H9 (cell line): Measurements from ENCODE around the gene TSPAN3. TPM values are rescaled to one million over a fixed set of nuclear protein-coding genes. Genes with fewer than 3 reads are reported as not detected.
A peak's percentile ranks its signal among the peaks of the same experiment; 100 is the strongest.

ENCODE experiments used
- DNase-seq: peaks from one replicate; pipeline ENCODE4 v3.0.0-alpha.2; 2017
- H2AFZ ChIP-seq: one replicate; pipeline ENCODE4 v1.6.1; 2013; ENCODE audit warnings: mild to moderate bottlenecking, low read length, control low read depth, moderate library complexity
- H2AK5ac ChIP-seq: 2 replicates; pipeline ENCODE4 v1.6.1; 2013; ENCODE audit warnings: low read length, control low read depth, mixed read lengths; ENCODE audit not compliant: insufficient read length
- H2BK120ac ChIP-seq: one replicate; pipeline ENCODE4 v1.6.1; 2013; ENCODE audit warnings: low read depth, mild to moderate bottlenecking, low read length, control low read depth, inconsistent platforms; ENCODE audit not compliant: poor library complexity, severe bottlenecking
- H2BK12ac ChIP-seq: 2 replicates; pipeline ENCODE4 v1.6.1; 2013; ENCODE audit warnings: low read length, control low read depth, mixed read lengths, low read depth; ENCODE audit not compliant: insufficient read length
- H2BK15ac ChIP-seq: 2 replicates; pipeline ENCODE4 v1.6.1; 2013; ENCODE audit warnings: low read depth, low read length, control low read depth
- H2BK20ac ChIP-seq: one replicate; pipeline ENCODE4 v1.6.1; 2013; ENCODE audit warnings: low read depth, mild to moderate bottlenecking, low read length, control low read depth, inconsistent platforms; ENCODE audit not compliant: poor library complexity, severe bottlenecking
- H2BK5ac ChIP-seq: 2 replicates; pipeline ENCODE4 v1.6.1; 2013; ENCODE audit warnings: low read length, control low read depth, mixed read lengths; ENCODE audit not compliant: insufficient read length
- H3K14ac ChIP-seq: 2 replicates; pipeline ENCODE4 v1.6.1; 2013; ENCODE audit warnings: low read length, control low read depth; ENCODE audit not compliant: insufficient read depth
- H3K18ac ChIP-seq: 2 replicates; pipeline ENCODE4 v1.6.1; 2013; ENCODE audit warnings: low read depth, mild to moderate bottlenecking, mixed read lengths, low read length, control low read depth; ENCODE audit not compliant: insufficient read length
- H3K23ac ChIP-seq: 2 replicates; pipeline ENCODE4 v1.6.1; 2013; ENCODE audit warnings: low read length, control low read depth, mixed read lengths, low read depth; ENCODE audit not compliant: insufficient read length
- H3K23me2 ChIP-seq: 2 replicates; pipeline ENCODE4 v1.6.1; 2013; ENCODE audit warnings: low read depth, mild to moderate bottlenecking, mixed read lengths, low read length, control low read depth; ENCODE audit not compliant: insufficient read length, poor library complexity, severe bottlenecking
- H3K27ac ChIP-seq: 2 replicates; pipeline ENCODE4 v1.5.1; 2013; ENCODE audit warnings: low read length, control low read depth, mixed read lengths, low read depth; ENCODE audit not compliant: insufficient read length
- H3K27me3 ChIP-seq: 2 replicates; pipeline ENCODE4 v1.6.1; 2013; ENCODE audit warnings: low read length, control low read depth, inconsistent platforms; ENCODE audit not compliant: insufficient read depth
- H3K4ac ChIP-seq: 2 replicates; pipeline ENCODE4 v1.6.1; 2013; ENCODE audit warnings: low read depth, mild to moderate bottlenecking, control low read depth, inconsistent platforms, low read length, moderate library complexity
- H3K4me1 ChIP-seq: 2 replicates; pipeline ENCODE4 v1.6.1; 2013; ENCODE audit warnings: low read length, control low read depth, inconsistent platforms; ENCODE audit not compliant: insufficient read depth
- H3K4me2 ChIP-seq: 2 replicates; pipeline ENCODE4 v1.6.1; 2013; ENCODE audit warnings: low read length, control low read depth, mixed read lengths; ENCODE audit not compliant: insufficient read length, insufficient read depth
- H3K56ac ChIP-seq: 2 replicates; pipeline ENCODE4 v1.6.1; 2013; ENCODE audit warnings: low read depth, mild to moderate bottlenecking, mixed read lengths, low read length, control low read depth; ENCODE audit not compliant: insufficient read length
- H3K79me1 ChIP-seq: 2 replicates; pipeline ENCODE4 v1.6.1; 2013; ENCODE audit warnings: low read depth, mild to moderate bottlenecking, moderate library complexity, low read length, control low read depth, inconsistent platforms; ENCODE audit not compliant: insufficient read depth, poor library complexity, severe bottlenecking
- H3K79me2 ChIP-seq: 2 replicates; pipeline ENCODE4 v1.6.1; 2013; ENCODE audit warnings: low read length, control low read depth, inconsistent platforms; ENCODE audit not compliant: insufficient read depth
- H3K9ac ChIP-seq: 2 replicates; pipeline ENCODE4 v1.6.1; 2013; ENCODE audit warnings: low read length, control low read depth, mixed read lengths; ENCODE audit not compliant: insufficient read length; ENCODE audit errors: extremely low read depth
- H3K9me3 ChIP-seq: one replicate; pipeline ENCODE4 v1.6.1; 2013; ENCODE audit warnings: low read depth, low read length, inconsistent platforms; ENCODE audit not compliant: control insufficient read depth
- H3T11ph ChIP-seq: one replicate; pipeline ENCODE4 v1.6.1; 2013; ENCODE audit warnings: mild to moderate bottlenecking, low read length, control low read depth, inconsistent platforms
- H4K20me1 ChIP-seq: one replicate; pipeline ENCODE4 v1.6.1; 2013; ENCODE audit not compliant: control insufficient read depth, insufficient read length, insufficient read depth
- H4K5ac ChIP-seq: 2 replicates; pipeline ENCODE4 v1.6.1; 2013; ENCODE audit warnings: low read depth, mild to moderate bottlenecking, mixed read lengths, low read length, control low read depth; ENCODE audit not compliant: insufficient read length
- H4K8ac ChIP-seq: replicated peaks from 2 replicates; pipeline ENCODE4 v1.6.1; 2013; ENCODE audit warnings: low read length, control low read depth, mixed read lengths, low read depth; ENCODE audit not compliant: insufficient read length
- H4K91ac ChIP-seq: 2 replicates; pipeline ENCODE4 v1.6.1; 2013; ENCODE audit warnings: low read depth, mild to moderate bottlenecking, moderate library complexity, mixed read lengths, low read length, control low read depth; ENCODE audit not compliant: insufficient read length
- H3K27ac Mint-ChIP-seq, 3 experiments: 2 replicates in 2 of 3; 3 replicates in 1 of 3; pipeline ENCODE4 v1.8.0; 2020 to 2021; ENCODE audit warnings: mixed read lengths in 3 of 3, mild to moderate bottlenecking in 1 of 3, moderate library complexity in 1 of 3
- H3K27me3 Mint-ChIP-seq: 2 replicates; pipeline ENCODE4 v1.8.0; 2021; ENCODE audit warnings: low read depth, mild to moderate bottlenecking, moderate library complexity, mixed read lengths
- H3K36me3 Mint-ChIP-seq, 3 experiments: 2 replicates in 2 of 3; 3 replicates in 1 of 3; pipeline ENCODE4 v1.8.0; 2020 to 2021; ENCODE audit warnings: low read depth in 3 of 3, mixed read lengths in 3 of 3; ENCODE audit not compliant: insufficient read depth in 1 of 3
- H3K4me1 Mint-ChIP-seq, 2 experiments: 2 replicates each; pipeline ENCODE4 v1.8.0; 2020; ENCODE audit warnings: mixed read lengths in 2 of 2
- H3K4me3 Mint-ChIP-seq, 2 experiments: 2 replicates in 1 of 2; 3 replicates in 1 of 2; pipeline ENCODE4 v1.8.0; 2020 to 2021; ENCODE audit warnings: mild to moderate bottlenecking in 2 of 2, mixed read lengths in 2 of 2, moderate library complexity in 1 of 2
- H3K9me3 Mint-ChIP-seq, 2 experiments: 2 replicates in 1 of 2; 3 replicates in 1 of 2; pipeline ENCODE4 v1.8.0; 2020; ENCODE audit warnings: mild to moderate bottlenecking in 2 of 2, mixed read lengths in 2 of 2, moderate library complexity in 1 of 2
- CTCF ChIP-seq: fragments of 200-600 bp; sonication (generic); conservative IDR thresholded peaks from 3 replicates; pipeline ENCODE4 v1.8.0; 2021; ENCODE audit warnings: antibody characterized with exemption, mild to moderate bottlenecking
- WGBS: extraction: QIAGEN DNeasy Blood & Tissue Kit; methylation state at CpG from one replicate; pipeline ENCODE4 v1.1.7; 2013; ENCODE audit warnings: missing lambda C conversion rate, low lambda C conversion rate, mixed read lengths; ENCODE audit not compliant: insufficient read length; ENCODE audit errors: extremely low coverage; 5-methylcytosine and 5-hydroxymethylcytosine counted together
- total RNA-seq: library from RNA; stranded (reverse); gene quantifications from 2 replicates; pipeline ENCODE4 v1.2.1, GENCODE V29; 2021

The TSPAN3 gene
- total RNA-seq, 1 experiment from 2014 or later: 117 TPM

- Histone ChIP-seq H4K5ac (no peak overlapping the region), H3K14ac (no peak overlapping the region), H3K9me3 (no peaks in the 10 kb centered on the region), H2BK120ac (no peak overlapping the region), H3T11ph (no peak overlapping the region), H2AFZ (no peak overlapping the region), H3K27ac (no peak overlapping the region), H2BK5ac (no peak overlapping the region), H3K4me2 (no peak overlapping the region), H3K4ac (no peak overlapping the region), H3K23me2 (no peaks in the 10 kb centered on the region), H4K8ac (no peak overlapping the region), H2BK12ac (no peak overlapping the region), H3K56ac (no peak overlapping the region), H3K4me1 (no peaks in the 10 kb centered on the region), H3K9ac (no peak overlapping the region), H3K79me1 (no peaks in the 10 kb centered on the region), H4K20me1 (no peaks in the 10 kb centered on the region), H3K18ac (no peak overlapping the region), H3K23ac (no peak overlapping the region), H2AK5ac (no peak overlapping the region), H3K27me3 (no peaks in the 10 kb centered on the region), H2BK15ac (no peak overlapping the region), H2BK20ac (no peak overlapping the region), H4K91ac (no peak overlapping the region), H3K79me2 (no peaks in the 10 kb centered on the region)
- peak overlapping the region in 1 of 3 experiments; percentile 26; a peak in 2 of 7 replicates for H3K27ac Mint-ChIP-seq
- no CpG with 5 or more reads among the region's 16 CpGs for WGBS
- peaks cover 2% of the 10 kb centered on the region for H3K27me3 Mint-ChIP-seq
- no peaks in the 10 kb centered on the region for H3K9me3 Mint-ChIP-seq
- H3K4me3 Mint-ChIP-seq: no peak overlapping the region
- no peaks in the 10 kb centered on the region for H3K4me1 Mint-ChIP-seq
- no peak for DNase-seq
- H3K36me3 Mint-ChIP-seq: no peaks in the 10 kb centered on the region
- no peak for TF ChIP-seq CTCF
These were observed 67.7 kb downstream of the TSPAN3 start for GRCh38 chr15:77002954-77003912.
